ENCODE data around the gene CES2. TPM values are rescaled to one million over a fixed set of nuclear protein-coding genes. Genes with fewer than 3 reads are reported as not detected.
"Not testable (repeated sequence)": the region's sequence is repeated elsewhere in the genome, so short reads cannot be mapped to it uniquely, and the experiment has no call there.

The CES2 gene
- total RNA-seq, 1 donor from 2014 or later: 15.7 TPM

- no peak overlapping the region for H3K4me3 ChIP-seq (ENCODE audit: low read length in 3 of 3)
- no peaks in the 10 kb centered on the region for H3K27me3 ChIP-seq (ENCODE audit: control insufficient read depth in 3 of 3, insufficient read depth in 3 of 3, low read length in 3 of 3)
- no peak overlapping the region for H3K9ac ChIP-seq (ENCODE audit: low read depth in 1 of 3, low read length in 3 of 3)
- peaks cover 9 to 28% (median 17%) of the 10 kb centered on the region in 3 donors for H3K36me3 ChIP-seq (ENCODE audit: control insufficient read depth in 3 of 3, insufficient read depth in 3 of 3, low read length in 3 of 3)
- H3K9me3 ChIP-seq (ENCODE audit: control insufficient read depth in 3 of 3, low read length in 3 of 3): no peaks in the 10 kb centered on the region
- H3K27ac ChIP-seq (ENCODE audit: low read depth, low read length): no peak overlapping the region
- H3K4me1 ChIP-seq (ENCODE audit: control insufficient read depth in 3 of 3, insufficient read depth in 3 of 3, low read length in 3 of 3): peaks cover 0 to 5% (median 0%) of the 10 kb centered on the region in 3 donors
Measured at GRCh38 chr16:66973716-66974115, 38.4 kb downstream of the CES2 start.

DNA sequence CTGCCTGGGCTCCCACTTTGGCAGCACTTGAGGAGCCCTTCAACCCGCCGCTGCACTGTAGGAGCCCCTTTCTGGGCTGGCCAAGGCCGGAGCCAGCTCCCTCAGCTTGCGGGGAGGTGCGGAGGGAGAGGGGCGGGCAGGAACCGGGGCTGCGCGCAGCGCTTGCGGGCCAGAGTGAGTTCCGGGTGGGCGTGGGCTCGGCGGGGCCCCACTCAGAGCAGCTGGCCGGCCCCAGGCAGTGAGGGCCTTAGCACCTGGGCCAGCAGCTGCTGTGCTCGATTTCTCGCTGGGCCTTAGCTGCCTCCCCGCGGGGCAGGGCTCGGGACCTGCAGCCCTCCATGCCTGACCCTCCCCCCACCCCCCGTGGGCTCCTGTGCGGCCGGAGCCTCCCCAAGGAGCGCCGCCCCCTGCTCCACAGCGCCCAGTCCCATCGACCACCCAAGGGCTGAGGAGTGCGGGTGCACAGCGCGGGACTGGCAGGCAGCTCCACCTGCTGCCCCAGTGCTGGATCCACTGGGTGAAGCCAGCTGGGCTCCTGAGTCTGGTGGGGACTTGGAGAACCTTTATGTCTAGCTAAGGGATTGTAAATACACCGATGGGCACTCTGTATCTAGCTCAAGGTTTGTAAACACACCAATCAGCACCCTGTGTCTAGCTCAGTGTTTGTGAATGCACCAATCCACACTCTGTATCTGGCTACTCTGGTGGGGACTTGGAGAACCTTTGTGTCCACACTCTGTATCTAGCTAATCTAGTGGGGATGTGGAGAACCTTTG, 39.0 kb downstream of the CES2 start:
- H3K36me3 ChIP-seq (ENCODE audit: control insufficient read depth in 3 of 3, insufficient read depth in 3 of 3, low read length in 3 of 3): peaks cover 9 to 25% (median 17%) of the 10 kb centered on the region in 3 donors
- H3K27ac ChIP-seq (ENCODE audit: low read depth, low read length); H3K27me3 ChIP-seq (ENCODE audit: control insufficient read depth in 3 of 3, insufficient read depth in 3 of 3, low read length in 3 of 3); H3K4me1 ChIP-seq (ENCODE audit: control insufficient read depth in 3 of 3, insufficient read depth in 3 of 3, low read length in 3 of 3); H3K4me3 ChIP-seq (ENCODE audit: low read length in 3 of 3); H3K9me3 ChIP-seq (ENCODE audit: control insufficient read depth in 3 of 3, low read length in 3 of 3); H3K9ac ChIP-seq (ENCODE audit: low read depth in 1 of 3, low read length in 3 of 3): not testable (repeated sequence)

DNA sequence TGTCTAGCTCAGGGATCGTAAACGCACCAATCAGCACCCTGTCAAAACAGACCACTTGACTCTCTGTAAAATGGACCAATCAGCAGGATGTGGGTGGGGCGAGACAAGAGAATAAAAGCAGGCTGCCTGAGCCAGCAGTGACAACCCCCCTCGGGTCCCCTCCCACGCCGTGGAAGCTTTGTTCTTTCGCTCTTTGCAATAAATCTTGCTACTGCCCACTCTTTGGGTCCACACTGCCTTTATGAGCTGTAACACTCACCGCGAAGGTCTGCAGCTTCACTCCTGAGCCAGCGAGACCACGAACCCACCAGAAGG, 39.6 kb downstream of the CES2 start:
- H3K9me3 ChIP-seq (ENCODE audit: control insufficient read depth in 3 of 3, low read length in 3 of 3); H3K27me3 ChIP-seq (ENCODE audit: control insufficient read depth in 3 of 3, insufficient read depth in 3 of 3, low read length in 3 of 3); H3K27ac ChIP-seq (ENCODE audit: low read depth, low read length); H3K4me3 ChIP-seq (ENCODE audit: low read length in 3 of 3); H3K9ac ChIP-seq (ENCODE audit: low read depth in 1 of 3, low read length in 3 of 3): not testable (repeated sequence)
- H3K36me3 ChIP-seq (ENCODE audit: control insufficient read depth in 3 of 3, insufficient read depth in 3 of 3, low read length in 3 of 3): peaks cover 9 to 22% (median 17%) of the 10 kb centered on the region in 3 donors
- peaks cover 0 to 11% (median 2%) of the 10 kb centered on the region in 3 donors for H3K4me1 ChIP-seq (ENCODE audit: control insufficient read depth in 3 of 3, insufficient read depth in 3 of 3, low read length in 3 of 3)

GRCh38 chr16:66975302-66975893, 40.1 kb downstream of the CES2 start:
- Histone ChIP-seq H3K4me1 (ENCODE audit: control insufficient read depth in 3 of 3, insufficient read depth in 3 of 3, low read length in 3 of 3) (peaks cover 0 to 11% (median 2%) of the 10 kb centered on the region in 3 donors), H3K9me3 (ENCODE audit: control insufficient read depth in 3 of 3, low read length in 3 of 3) (no peaks in the 10 kb centered on the region), H3K27me3 (ENCODE audit: control insufficient read depth in 3 of 3, insufficient read depth in 3 of 3, low read length in 3 of 3) (no peaks in the 10 kb centered on the region), H3K36me3 (ENCODE audit: control insufficient read depth in 3 of 3, insufficient read depth in 3 of 3, low read length in 3 of 3) (peaks cover 9 to 21% (median 17%) of the 10 kb centered on the region in 3 donors), H3K9ac (ENCODE audit: low read depth in 1 of 3, low read length in 3 of 3) (no peak overlapping the region), H3K27ac (ENCODE audit: low read depth, low read length) (no peak overlapping the region), H3K4me3 (ENCODE audit: low read length in 3 of 3) (no peak overlapping the region)

- Histone ChIP-seq H3K27me3 (ENCODE audit: control insufficient read depth in 3 of 3, insufficient read depth in 3 of 3, low read length in 3 of 3) (no peaks in the 10 kb centered on the region), H3K4me3 (ENCODE audit: low read length in 3 of 3) (no peak overlapping the region), H3K4me1 (ENCODE audit: control insufficient read depth in 3 of 3, insufficient read depth in 3 of 3, low read length in 3 of 3) (peaks cover 0 to 11% (median 2%) of the 10 kb centered on the region in 3 donors), H3K36me3 (ENCODE audit: control insufficient read depth in 3 of 3, insufficient read depth in 3 of 3, low read length in 3 of 3) (peaks cover 5 to 16% (median 8%) of the 10 kb centered on the region in 3 donors), H3K9me3 (ENCODE audit: control insufficient read depth in 3 of 3, low read length in 3 of 3) (no peaks in the 10 kb centered on the region), H3K27ac (ENCODE audit: low read depth, low read length) (no peak overlapping the region), H3K9ac (ENCODE audit: low read depth in 1 of 3, low read length in 3 of 3) (no peak overlapping the region)
Measured at GRCh38 chr16:66976746-66977145, 41.4 kb downstream of the CES2 start.

GRCh38 chr16:66977341-66978113, 42.2 kb downstream of the CES2 start:
- Histone ChIP-seq H3K27me3 (ENCODE audit: control insufficient read depth in 3 of 3, insufficient read depth in 3 of 3, low read length in 3 of 3) (no peaks in the 10 kb centered on the region), H3K9ac (ENCODE audit: low read depth in 1 of 3, low read length in 3 of 3) (peak overlapping the region in 1 of 3 donors; percentile 25), H3K4me3 (ENCODE audit: low read length in 3 of 3) (no peak overlapping the region), H3K4me1 (ENCODE audit: control insufficient read depth in 3 of 3, insufficient read depth in 3 of 3, low read length in 3 of 3) (peaks cover 0 to 11% (median 2%) of the 10 kb centered on the region in 3 donors), H3K36me3 (ENCODE audit: control insufficient read depth in 3 of 3, insufficient read depth in 3 of 3, low read length in 3 of 3) (peaks cover 1 to 12% (median 4%) of the 10 kb centered on the region in 3 donors), H3K9me3 (ENCODE audit: control insufficient read depth in 3 of 3, low read length in 3 of 3) (no peaks in the 10 kb centered on the region), H3K27ac (ENCODE audit: low read depth, low read length) (no peak overlapping the region)

- H3K4me3 ChIP-seq (ENCODE audit: low read length in 3 of 3): no peak overlapping the region
- peaks cover 0 to 2% (median 0%) of the 10 kb centered on the region in 3 donors for H3K36me3 ChIP-seq (ENCODE audit: control insufficient read depth in 3 of 3, insufficient read depth in 3 of 3, low read length in 3 of 3)
- no peak overlapping the region for H3K9ac ChIP-seq (ENCODE audit: low read depth in 1 of 3, low read length in 3 of 3)
- H3K4me1 ChIP-seq (ENCODE audit: control insufficient read depth in 3 of 3, insufficient read depth in 3 of 3, low read length in 3 of 3): peaks cover 0 to 11% (median 2%) of the 10 kb centered on the region in 3 donors
- H3K27me3 ChIP-seq (ENCODE audit: control insufficient read depth in 3 of 3, insufficient read depth in 3 of 3, low read length in 3 of 3): no peaks in the 10 kb centered on the region
- no peaks in the 10 kb centered on the region for H3K9me3 ChIP-seq (ENCODE audit: control insufficient read depth in 3 of 3, low read length in 3 of 3)
- H3K27ac ChIP-seq (ENCODE audit: low read depth, low read length): no peak overlapping the region
Measured at GRCh38 chr16:66979011-66979717, 43.8 kb downstream of the CES2 start.

GRCh38 chr16:66983033-66983432, 47.7 kb downstream of the CES2 start:
- Histone ChIP-seq H3K4me3 (ENCODE audit: low read length in 3 of 3) (no peak overlapping the region), H3K36me3 (ENCODE audit: control insufficient read depth in 3 of 3, insufficient read depth in 3 of 3, low read length in 3 of 3) (no peaks in the 10 kb centered on the region), H3K9ac (ENCODE audit: low read depth in 1 of 3, low read length in 3 of 3) (no peak overlapping the region), H3K9me3 (ENCODE audit: control insufficient read depth in 3 of 3, low read length in 3 of 3) (no peaks in the 10 kb centered on the region), H3K27ac (ENCODE audit: low read depth, low read length) (no peak overlapping the region), H3K4me1 (ENCODE audit: control insufficient read depth in 3 of 3, insufficient read depth in 3 of 3, low read length in 3 of 3) (peaks cover 0 to 6% (median 2%) of the 10 kb centered on the region in 3 donors), H3K27me3 (ENCODE audit: control insufficient read depth in 3 of 3, insufficient read depth in 3 of 3, low read length in 3 of 3) (no peaks in the 10 kb centered on the region)

DNA sequence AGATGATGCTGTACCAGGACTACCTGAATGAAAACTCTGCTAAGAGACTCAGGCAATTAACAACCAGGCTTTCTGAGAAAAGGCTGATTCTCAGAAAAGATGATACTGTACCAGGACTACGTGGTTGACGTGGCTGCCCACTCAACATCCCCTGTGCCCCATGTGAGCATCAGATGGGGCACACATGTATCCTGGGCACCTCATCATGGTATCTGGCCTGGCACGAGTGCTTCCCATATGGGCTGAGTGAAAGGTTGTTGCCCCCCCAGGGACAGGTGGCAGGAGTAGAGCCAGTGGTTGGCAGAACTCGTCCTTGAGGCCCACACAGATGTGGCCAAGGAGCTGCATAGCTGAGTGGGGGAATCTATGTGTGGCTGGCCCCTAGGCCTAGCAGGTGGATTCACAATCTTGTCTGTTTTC, 49.6 kb downstream of the CES2 start:
- H3K4me1 ChIP-seq (ENCODE audit: control insufficient read depth in 3 of 3, insufficient read depth in 3 of 3, low read length in 3 of 3): peaks cover 0 to 6% (median 0%) of the 10 kb centered on the region in 3 donors

More for the DNA sequence above, 49.6 kb downstream of the CES2 start:
- H3K4me3 ChIP-seq (ENCODE audit: low read length in 3 of 3): no peak overlapping the region
- H3K9me3 ChIP-seq (ENCODE audit: control insufficient read depth in 3 of 3, low read length in 3 of 3): no peaks in the 10 kb centered on the region
- no peaks in the 10 kb centered on the region for H3K27me3 ChIP-seq (ENCODE audit: control insufficient read depth in 3 of 3, insufficient read depth in 3 of 3, low read length in 3 of 3)
- no peak overlapping the region for H3K9ac ChIP-seq (ENCODE audit: low read depth in 1 of 3, low read length in 3 of 3)
- no peak overlapping the region for H3K27ac ChIP-seq (ENCODE audit: low read depth, low read length)
- no peaks in the 10 kb centered on the region for H3K36me3 ChIP-seq (ENCODE audit: control insufficient read depth in 3 of 3, insufficient read depth in 3 of 3, low read length in 3 of 3)
